GM18951 (cell line): ENCODE results near the gene ABL1.

Source experiments
- POLR2A ChIP-seq: IDR thresholded peaks from 4 replicates; pipeline ENCODE4 v1.6.1; 2011; ENCODE audit warnings: mild to moderate bottlenecking; ENCODE audit not compliant: insufficient read length, insufficient read depth; ENCODE audit errors: extremely low read depth
- in situ Hi-C: fragments of 300-500 bp; cut with MboI; formaldehyde crosslinking; loops from one replicate; pipeline ENCODE4 v1.12.0; 2022; ENCODE audit warnings: low sequenced_read_pairs, mixed read lengths, inconsistent platforms; ENCODE audit not compliant: unreplicated experiment

The ABL1 gene

DNA sequence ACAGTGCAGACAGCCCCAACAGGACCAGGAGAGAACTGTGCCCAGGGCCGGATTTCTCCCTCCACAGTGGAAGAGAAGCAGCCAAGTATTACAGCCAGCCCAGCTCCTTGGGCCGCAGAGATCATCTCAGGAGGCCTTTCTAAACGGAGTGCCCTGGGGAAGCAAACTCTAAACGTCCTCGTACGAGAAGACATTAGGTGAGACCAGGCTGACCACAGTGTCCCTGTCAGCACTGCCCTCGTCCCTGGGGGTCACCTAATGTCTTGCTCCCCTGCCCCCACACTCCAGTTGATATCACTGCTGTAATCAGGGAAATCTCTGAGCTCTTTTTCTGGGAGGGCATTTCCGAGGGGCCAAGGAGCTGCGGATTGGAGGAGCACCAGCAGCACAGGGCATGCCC is 55.1 kb downstream of the ABL1 start:
- in situ Hi-C loops: no loop called here

DNA sequence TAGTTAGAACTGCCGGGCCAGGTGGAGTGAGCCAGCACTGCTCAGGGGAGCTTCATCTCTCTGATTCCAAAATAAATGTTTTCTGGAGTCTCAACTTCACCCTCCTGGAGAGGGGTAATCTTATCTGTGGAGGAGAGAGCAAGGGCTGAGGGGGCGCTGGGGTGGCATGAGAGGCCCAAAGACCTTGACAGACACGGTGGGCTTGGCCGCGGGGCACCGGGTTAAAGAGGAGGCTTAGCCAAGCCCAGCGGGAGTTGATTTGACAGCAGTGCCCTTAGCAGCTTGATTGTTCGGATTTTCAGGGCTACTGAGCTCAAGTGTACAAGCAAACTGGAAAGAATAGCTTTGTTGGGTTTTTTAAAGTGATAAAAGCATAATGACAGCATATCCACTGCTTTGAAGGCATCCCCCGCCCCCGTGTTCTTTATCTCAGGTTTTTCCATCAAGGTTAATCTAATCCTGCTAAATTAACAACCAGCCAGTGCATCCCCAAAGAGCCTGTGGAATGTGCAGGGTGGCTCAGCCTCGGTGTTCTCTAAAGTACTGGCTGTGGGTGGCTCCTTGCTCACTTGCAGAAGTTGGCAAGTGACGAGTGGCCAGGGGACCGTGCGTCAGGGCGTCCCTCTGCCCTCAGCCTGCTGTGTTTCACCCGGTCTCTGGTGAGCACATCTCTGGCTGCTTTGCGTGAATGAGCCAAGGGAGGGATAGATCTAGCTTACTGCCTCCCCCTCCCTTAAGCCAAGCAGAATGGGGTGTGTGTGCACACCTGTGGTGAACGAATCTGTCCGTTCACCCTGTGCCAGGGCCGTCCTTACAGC is 56.0 kb downstream of the ABL1 start:
- TF ChIP-seq POLR2A: no peak
- in situ Hi-C loops: no loop called here

More for the DNA sequence above, 55.1 kb downstream of the ABL1 start:
- no peak for TF ChIP-seq POLR2A

DNA sequence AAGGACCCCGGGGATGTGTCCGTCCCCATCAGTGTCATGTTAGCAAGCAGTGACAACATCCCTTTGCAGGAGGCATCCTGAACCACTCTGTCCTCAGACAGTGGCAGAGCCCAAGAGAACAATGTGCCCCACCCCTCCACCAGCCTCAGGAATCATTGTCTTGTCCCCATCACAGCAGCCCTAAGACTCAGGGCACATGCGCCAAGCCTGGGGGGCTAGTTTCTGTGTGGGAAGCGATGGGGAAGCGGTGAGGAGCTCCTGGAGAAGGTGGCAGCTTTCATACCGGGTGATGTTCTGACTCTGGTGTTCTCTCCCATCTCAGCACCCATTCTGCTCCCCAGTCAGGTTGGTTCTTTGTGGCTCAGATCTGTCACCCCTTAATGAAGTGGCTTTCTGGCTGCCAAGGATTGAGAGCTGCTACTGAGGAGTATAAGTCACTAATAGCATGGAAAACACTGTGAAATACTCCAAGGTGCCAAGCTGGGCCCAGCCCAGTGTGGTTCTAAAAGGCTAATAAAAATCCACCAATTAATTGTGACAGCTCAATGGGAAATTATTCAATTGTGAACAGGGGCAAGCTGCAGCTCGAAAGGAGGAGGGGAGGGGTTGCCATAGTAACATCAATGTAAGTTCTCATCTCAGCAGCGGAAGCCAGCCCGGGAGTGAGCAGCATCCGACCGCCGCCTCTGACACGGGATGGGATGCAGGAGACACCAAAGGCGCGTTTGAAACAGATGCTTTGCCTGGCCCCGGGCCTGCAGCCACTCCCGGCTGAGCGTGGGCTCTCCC is 56.8 kb downstream of the ABL1 start:
- no peak for TF ChIP-seq POLR2A
- in situ Hi-C loops: no loop called here

- TF ChIP-seq POLR2A: no peak
These were observed 57.6 kb downstream of the ABL1 start for GRCh38 chr9:130892477-130893304.

GRCh38 chr9:130893341-130894101 is 58.5 kb downstream of the ABL1 start:
- in situ Hi-C loops: no loop called here
- no peak for TF ChIP-seq POLR2A

More at GRCh38 chr9:130892477-130893304, 57.6 kb downstream of the ABL1 start:
- in situ Hi-C loops: no loop called here

DNA sequence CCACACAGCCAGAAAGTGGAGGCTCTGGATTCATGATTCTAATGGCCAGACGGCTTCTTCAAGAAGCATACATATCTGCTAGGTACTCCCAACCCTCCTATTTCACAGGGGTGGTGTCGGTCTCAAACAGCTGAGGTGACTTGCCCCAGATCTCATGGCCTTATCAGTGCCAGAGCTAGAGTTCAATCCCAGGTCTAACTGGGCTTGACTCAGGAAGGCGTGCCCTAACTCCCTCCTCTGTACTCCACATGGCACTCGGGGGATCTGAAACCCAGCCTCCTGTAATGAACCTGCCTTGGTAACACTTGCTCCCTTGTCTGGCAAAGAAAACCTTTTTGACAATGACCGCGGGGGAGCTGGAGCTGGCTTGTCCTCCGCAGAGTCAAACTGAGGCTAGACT is 59.5 kb downstream of the ABL1 start:
- no peak for TF ChIP-seq POLR2A
- in situ Hi-C loops: no loop called here

DNA sequence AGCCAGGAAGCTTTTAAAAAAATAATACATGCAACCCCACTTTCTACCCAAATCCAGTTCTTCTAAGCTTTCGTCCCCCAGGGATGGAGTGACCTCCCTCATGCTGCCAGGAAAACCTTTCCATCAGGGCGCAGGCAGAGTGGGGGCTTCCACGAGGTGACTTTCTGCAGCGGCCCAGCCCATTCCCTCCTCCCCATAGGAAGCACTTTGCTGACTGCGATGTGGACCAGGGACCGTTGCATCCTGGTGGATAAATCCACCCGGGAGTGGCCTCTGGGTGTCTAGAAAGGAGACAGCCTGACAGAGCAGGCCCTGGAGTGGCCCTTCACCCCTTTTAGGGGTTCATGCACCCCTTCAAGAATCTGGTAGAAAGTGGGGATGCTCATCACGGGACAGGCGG is 60.0 kb downstream of the ABL1 start:
- TF ChIP-seq POLR2A: no peak
- in situ Hi-C loops: no loop called here

GRCh38 chr9:130895481-130896232 is 60.6 kb downstream of the ABL1 start:
- in situ Hi-C loops: no loop called here
- no peak for TF ChIP-seq POLR2A

DNA sequence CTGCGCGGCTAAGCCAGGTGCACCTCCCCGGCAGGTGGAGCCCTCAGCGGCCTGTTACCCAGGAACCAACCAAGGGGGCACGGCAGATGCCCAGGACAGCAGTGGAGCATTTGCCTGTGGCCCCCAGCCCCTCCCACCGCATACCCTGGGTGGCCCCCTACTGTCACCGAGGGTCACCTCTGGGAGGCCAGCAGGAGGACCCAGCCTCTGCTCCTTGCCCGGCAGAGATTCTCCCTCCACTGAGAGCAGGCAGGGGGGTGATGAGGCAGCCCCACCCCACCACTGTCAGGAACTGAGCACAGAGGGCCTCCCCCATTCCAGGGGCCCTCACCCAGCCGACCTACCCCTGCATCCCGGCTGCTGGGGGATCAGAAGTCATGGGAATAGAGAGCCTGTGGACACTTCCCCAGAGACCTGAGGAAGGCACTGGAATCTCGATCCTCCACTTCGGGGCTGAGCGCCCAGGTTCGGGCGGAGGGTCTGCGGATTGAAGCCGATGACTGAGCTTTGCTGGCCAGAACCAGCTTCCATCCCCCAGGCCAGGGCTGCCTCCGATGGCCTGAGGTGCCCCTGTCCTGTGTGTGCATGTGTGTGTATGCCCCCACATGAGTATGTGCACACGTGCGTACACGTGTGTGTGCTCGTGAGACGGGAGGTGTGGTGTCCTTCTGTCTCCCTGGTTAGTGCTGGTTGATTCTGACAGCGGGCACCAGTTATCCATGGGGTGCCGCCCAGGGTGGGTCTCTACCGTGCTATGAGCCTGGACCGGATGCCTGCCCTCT is 61.4 kb downstream of the ABL1 start, which contains the start of gene QRFP:
Gene QRFP (minus strand): TSS at position 580 of the 782 bp plus-strand sequence. CDS start 2,974 bp downstream, outside the sequence.
- in situ Hi-C loops: no loop called here
- no peak for TF ChIP-seq POLR2A

- in situ Hi-C loops: no loop called here
- TF ChIP-seq POLR2A: no peak
These were observed 62.2 kb downstream of the ABL1 start for GRCh38 chr9:130897105-130897751.
